Heart left ventricle (tissue), 16 donors: ENCODE measurements around the gene KIF4B. TPM values are rescaled to one million over a fixed set of nuclear protein-coding genes. Genes with fewer than 3 reads are reported as not detected.

ENCODE experiments used
- ATAC-seq, 4 donors: fragments of 200-7000 bp; cut with Tn5 transposase; one replicate each; pipeline ENCODE4 v1.9.1; 2020 to 2022; ENCODE audit warnings: moderate library complexity in 4 of 4, mild to moderate bottlenecking in 3 of 4, moderate number of reproducible peaks in 1 of 4
- DNase-seq, 5 donors: peaks; one replicate each; pipeline ENCODE4 v3.0.0-alpha.2; 2020
- H3K27ac ChIP-seq, 12 donors: fragments of 200-600 bp; sonication (generic) in 4 of 12; one replicate each; pipeline versions ENCODE4 v1.5.0 to v1.8.0; 2016 to 2022; ENCODE audit warnings: mild to moderate bottlenecking in 2 of 12
- H3K27me3 ChIP-seq, 9 donors: fragments of 200-600 bp; sonication (generic) in 2 of 9; one replicate each; pipeline versions ENCODE4 v1.5.1 to v1.8.0; 2016 to 2022; ENCODE audit warnings: mild to moderate bottlenecking in 3 of 9
- H3K36me3 ChIP-seq, 9 donors: fragments of 200-600 bp; sonication (generic) in 2 of 9; one replicate each; pipeline versions ENCODE4 v1.5.0 to v1.8.0; 2018 to 2022; ENCODE audit warnings: mild to moderate bottlenecking in 2 of 9
- H3K4me1 ChIP-seq, 12 donors: fragments of 200-600 bp; sonication (generic) in 4 of 12; one replicate each; pipeline versions ENCODE4 v1.5.0 to v1.8.0; 2016 to 2022; ENCODE audit warnings: mild to moderate bottlenecking in 3 of 12
- H3K4me3 ChIP-seq, 12 donors: fragments of 200-600 bp; sonication (generic) in 4 of 12; one replicate each; pipeline versions ENCODE4 v1.5.0 to v1.8.0; 2017 to 2022; ENCODE audit warnings: mild to moderate bottlenecking in 9 of 12, moderate library complexity in 4 of 12
- H3K9me3 ChIP-seq, 12 donors: fragments of 200-600 bp; sonication (generic) in 4 of 12; one replicate each; pipeline versions ENCODE4 v1.5.0 to v1.8.0; 2016 to 2022; ENCODE audit warnings: mild to moderate bottlenecking in 1 of 12
- POLR2A ChIP-seq, 2 donors: fragments of 450-650 bp; IDR thresholded peaks; one replicate each; pipeline ENCODE4 v1.6.1; 2017; ENCODE audit warnings: antibody characterized with exemption in 2 of 2, mild to moderate bottlenecking in 2 of 2, moderate library complexity in 2 of 2
- WGBS, 4 donors: extraction: QIAGEN DNeasy Blood & Tissue Kit in 2 of 4; methylation state at CpG; one replicate each; pipeline versions ENCODE4 v1.1.5 to v1.1.7; 2013 to 2018; 5-methylcytosine and 5-hydroxymethylcytosine counted together
- intact Hi-C, 10 donors: fragments of 100-400 bp; cut with DNase I; formaldehyde crosslinking; loops; one replicate each; pipeline versions ENCODE4 v1.11.1 to v1.14.2; 2022
- polyA plus RNA-seq, 2 donors: library from polyadenylated mRNA; stranded (reverse); fragments of 200-250 nt; gene quantifications; one replicate each; pipeline ENCODE4 v1.2.3, GENCODE V29; 2013
- total RNA-seq, 9 donors: library from RNA; depleted of rRNA in 2 of 9; stranded (reverse); fragments of >200 nt in 2 of 9; fragmentation: NEBNext Ultra II Directional in 3 of 9; extraction: Animal tissue kit (Norgen Biotek cat#: 25700) in 3 of 9; gene quantifications; one replicate each; pipeline versions ENCODE4 v1.1.0 to v1.2.4, GENCODE V29; 2016 to 2023
- TF ChIP-seq, protein P1 (sequence below), 12 donors: fragments of 200-600 bp; sonication (generic) in 4 of 12; IDR thresholded peaks; one replicate each; pipeline versions ENCODE4 v1.5.0 to v1.8.0; 2018 to 2022; ENCODE audit warnings: antibody characterized with exemption in 12 of 12, mild to moderate bottlenecking in 5 of 12
- donor health status: ischemic (EF 13 %, LVEDD 7.1; RV severe dilation, severe dysfunction).
- donor health status: healthy with polysubstance abuse.
- donor health status: DM: no; HTN: yes; CAD: no.
- donor health status: DM: no; HTN: no; CAD: no.
- donor health status: ischemic (EF 25% LVEDD 6.9; RV normal size, moderate dysfunction).
- donor health status: ischemic (EF 25% LVEDD 5.7; RV mildly dilated, moderate dysfunction).
- donor health status: healthy.
- donor health status: DM: yes; HTN: yes; CAD: no.
- donor health status: ischemic (EF 35%, LVEDD 5.7; RV mildly dilated, moderate dysfunction).
- donor health status: nonischemic (EF 11% LVEDD 7.7; RV severe dilation, severe dysfunction).
- donor health status: DM: yes; HTN: yes; CAD: no.
- donor health status: PGD.
- donor health status: ischemic (EF 29% LVEDD 5.4; RV normal size, mild dysfunction).
- donor health status: nonischemic (EF 23%, LVEDD 6.1; RV moderate dilation, normal function).

Gene KIF4B
- total and polyA plus RNA-seq, 11 donors: 0.07 to 0.21 TPM; not detected in 9

GRCh38 chr5:154993461-154993860 lies 20.1 kb upstream of the KIF4B start:
- Histone ChIP-seq H3K27ac (no peak overlapping the region), H3K36me3 (no peaks in the 10 kb centered on the region), H3K27me3 (no peaks in the 10 kb centered on the region), H3K9me3 (peaks cover 0 to 2% (median 0%) of the 10 kb centered on the region in 12 donors), H3K4me3 (no peak overlapping the region), H3K4me1 (no peaks in the 10 kb centered on the region)
- no peak for TF ChIP-seq POLR2A (IDR thresholded peaks at IDR 0.05)
- TF ChIP-seq, protein P1, sequence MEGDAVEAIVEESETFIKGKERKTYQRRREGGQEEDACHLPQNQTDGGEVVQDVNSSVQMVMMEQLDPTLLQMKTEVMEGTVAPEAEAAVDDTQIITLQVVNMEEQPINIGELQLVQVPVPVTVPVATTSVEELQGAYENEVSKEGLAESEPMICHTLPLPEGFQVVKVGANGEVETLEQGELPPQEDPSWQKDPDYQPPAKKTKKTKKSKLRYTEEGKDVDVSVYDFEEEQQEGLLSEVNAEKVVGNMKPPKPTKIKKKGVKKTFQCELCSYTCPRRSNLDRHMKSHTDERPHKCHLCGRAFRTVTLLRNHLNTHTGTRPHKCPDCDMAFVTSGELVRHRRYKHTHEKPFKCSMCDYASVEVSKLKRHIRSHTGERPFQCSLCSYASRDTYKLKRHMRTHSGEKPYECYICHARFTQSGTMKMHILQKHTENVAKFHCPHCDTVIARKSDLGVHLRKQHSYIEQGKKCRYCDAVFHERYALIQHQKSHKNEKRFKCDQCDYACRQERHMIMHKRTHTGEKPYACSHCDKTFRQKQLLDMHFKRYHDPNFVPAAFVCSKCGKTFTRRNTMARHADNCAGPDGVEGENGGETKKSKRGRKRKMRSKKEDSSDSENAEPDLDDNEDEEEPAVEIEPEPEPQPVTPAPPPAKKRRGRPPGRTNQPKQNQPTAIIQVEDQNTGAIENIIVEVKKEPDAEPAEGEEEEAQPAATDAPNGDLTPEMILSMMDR (IDR thresholded peaks at IDR 0.05): no peak
- WGBS, 4 donors: 66 to 75% (median 72%) methylated on average over 2 of the region's 2 CpGs
- intact Hi-C loops: no loop called here
- no peak for ATAC-seq
- DNase-seq: no peak

DNA sequence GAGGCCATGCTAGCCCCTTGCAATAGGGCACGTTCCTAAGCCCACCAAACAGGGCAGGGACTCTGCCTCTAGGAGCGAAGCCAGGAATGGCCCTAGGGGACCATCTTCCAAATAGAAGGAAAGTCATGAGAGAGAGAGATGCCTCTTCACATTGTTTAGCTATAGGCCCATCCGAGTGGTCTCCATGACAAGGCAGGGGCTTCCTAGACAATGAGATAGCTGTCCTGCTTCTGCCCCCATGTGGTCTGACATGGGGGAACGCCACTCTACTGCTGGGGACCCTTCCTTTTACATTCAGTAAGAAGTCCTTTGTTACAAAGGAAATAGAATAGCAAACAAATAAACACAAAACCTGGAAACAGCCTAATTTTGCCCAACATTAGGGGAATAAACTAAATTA lies 17.9 kb upstream of the KIF4B start:
- WGBS, 4 donors: 73 to 93% (median 77%) methylated on average over 4 of the region's 4 CpGs
- ATAC-seq (no peak), DNase-seq (no peak)
- Histone ChIP-seq H3K27me3 (no peaks in the 10 kb centered on the region), H3K4me3 (no peak overlapping the region), H3K27ac (no peak overlapping the region), H3K9me3 (peaks cover 0 to 6% (median 0%) of the 10 kb centered on the region in 12 donors), H3K36me3 (no peaks in the 10 kb centered on the region), H3K4me1 (no peaks in the 10 kb centered on the region)
- intact Hi-C loops: no loop called here
- no peak for TF ChIP-seq POLR2A (IDR thresholded peaks at IDR 0.05)
- TF ChIP-seq, protein P1 (IDR thresholded peaks at IDR 0.05): peak in 1 of 12 donors; percentile 10

DNA sequence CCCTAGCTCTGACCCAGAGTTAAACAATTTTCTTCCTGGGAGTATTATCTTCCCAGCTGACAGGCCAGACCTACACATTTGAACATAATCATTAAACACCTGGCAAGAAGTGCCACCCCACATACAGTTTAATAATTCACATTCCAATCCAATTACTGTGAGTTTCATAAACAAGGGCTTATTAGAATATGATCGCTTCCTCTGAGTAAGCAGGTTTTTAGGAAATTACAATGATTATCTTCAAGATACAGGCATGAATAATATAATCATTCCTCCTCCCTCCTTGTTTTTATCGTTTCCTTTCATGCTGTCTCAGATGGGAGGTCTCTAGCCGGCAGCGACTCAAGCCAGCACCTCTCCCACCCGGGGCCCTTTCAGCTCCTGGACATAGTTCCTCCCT lies 15.8 kb upstream of the KIF4B start:
- Histone ChIP-seq H3K27ac (no peak overlapping the region), H3K4me1 (no peaks in the 10 kb centered on the region), H3K36me3 (no peaks in the 10 kb centered on the region), H3K27me3 (no peaks in the 10 kb centered on the region), H3K4me3 (no peak overlapping the region), H3K9me3 (peaks cover 0 to 6% (median 0%) of the 10 kb centered on the region in 12 donors)
- 42 to 58% (median 48%) methylated on average over 5 of the region's 5 CpGs for WGBS, 4 donors
- DNase-seq (no peak), ATAC-seq (no peak)
- intact Hi-C loops: no loop called here
- TF ChIP-seq POLR2A (IDR thresholded peaks at IDR 0.05): no peak
- TF ChIP-seq, protein P1 (IDR thresholded peaks at IDR 0.05): no peak

DNA sequence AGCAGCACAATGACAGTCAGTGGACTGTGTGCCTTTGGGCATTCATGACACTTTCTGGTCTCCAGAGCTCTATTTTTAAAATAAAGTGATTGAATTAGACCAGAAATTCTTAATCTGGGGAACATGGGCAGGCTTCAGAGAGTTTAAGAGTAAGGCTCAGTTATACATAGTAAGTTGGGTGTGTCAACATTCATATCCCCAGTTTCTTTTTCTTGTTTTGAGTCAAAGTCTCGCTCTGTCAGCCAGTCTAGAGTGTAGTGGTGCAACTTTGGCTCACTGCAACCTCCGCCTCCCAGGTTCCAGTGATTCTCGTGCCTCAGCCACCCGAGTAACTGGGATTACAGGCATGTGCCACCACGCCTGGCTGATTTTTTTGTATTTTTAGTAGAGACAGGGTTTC lies 13.7 kb upstream of the KIF4B start:
- 84 to 98% (median 91%) methylated on average over 5 of the region's 5 CpGs for WGBS, 4 donors
- Histone ChIP-seq H3K27me3 (no peaks in the 10 kb centered on the region), H3K4me1 (no peaks in the 10 kb centered on the region), H3K27ac (no peak overlapping the region), H3K9me3 (peaks cover 0 to 6% (median 0%) of the 10 kb centered on the region in 12 donors), H3K4me3 (no peak overlapping the region), H3K36me3 (no peaks in the 10 kb centered on the region)
- DNase-seq (no peak), ATAC-seq (no peak)
- TF ChIP-seq, protein P1 (IDR thresholded peaks at IDR 0.05): no peak
- TF ChIP-seq POLR2A (IDR thresholded peaks at IDR 0.05): no peak
- intact Hi-C loops: no loop called here
